B cell (primary cell): Measurements from ENCODE around the gene MYRIP.

Experiments
- CTCF ChIP-seq: fragments of 200-600 bp; IDR thresholded peaks from one replicate; pipeline ENCODE4 v1.8.0; 2022; ENCODE audit warnings: antibody characterized with exemption, mild to moderate bottlenecking
- EZH2 ChIP-seq: IDR thresholded peaks from 2 replicates; pipeline ENCODE4 v1.6.1; 2012; ENCODE audit warnings: borderline replicate concordance, low read depth, mild to moderate bottlenecking, moderate library complexity, low read length; ENCODE audit not compliant: insufficient read depth, poor library complexity, severe bottlenecking

- TF ChIP-seq CTCF (no peak), EZH2 (no peak)
These were observed 417.2 kb downstream of the MYRIP start for GRCh38 chr3:40226636-40227035.
